NK-92 (cell line): ENCODE measurements around the gene TMEM179.

Experiments
- DNase-seq: peaks from one replicate; lab custom pipeline; 2025; ENCODE audit not compliant: unreplicated experiment; lab: John Stamatoyannopoulos, UW

The TMEM179 gene

DNA sequence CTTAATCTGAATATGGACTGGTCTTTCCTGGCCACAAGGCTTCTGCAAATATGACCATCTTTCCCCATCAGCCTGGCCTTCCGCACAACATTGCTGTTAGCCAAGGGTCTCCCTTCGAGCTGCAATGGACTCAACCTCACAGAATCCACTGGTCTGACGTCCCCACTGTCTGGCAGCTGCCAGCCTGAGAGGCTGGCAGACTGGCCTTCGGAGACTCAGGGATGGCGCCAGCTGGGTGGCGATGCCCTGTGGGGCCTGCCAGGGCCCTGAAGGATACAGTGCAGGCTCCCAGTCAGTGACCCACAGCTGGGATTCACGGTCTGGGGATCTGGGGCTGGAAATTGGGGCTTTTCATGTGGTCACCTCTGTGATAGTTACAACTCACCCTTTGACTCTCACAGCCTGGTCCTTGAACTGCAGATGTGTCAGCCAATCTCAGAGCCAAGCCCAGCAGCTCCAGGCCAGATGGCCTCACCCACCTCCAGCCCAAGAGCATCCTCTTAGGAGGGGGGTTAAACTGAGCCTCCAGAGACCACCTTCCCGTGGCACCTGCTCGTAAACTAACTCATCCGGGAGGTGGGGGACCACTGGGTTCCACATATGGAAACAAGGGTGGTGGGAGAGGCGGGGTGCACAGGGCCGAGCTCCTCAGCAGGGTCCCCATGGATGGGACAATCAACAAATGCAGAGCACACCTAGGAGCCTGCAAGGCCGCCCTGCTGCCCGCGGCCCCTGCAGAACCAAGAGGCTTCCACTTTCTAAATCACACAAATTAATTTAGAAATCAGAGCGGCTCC is 46.1 kb downstream of the TMEM179 start:
- no peak for DNase-seq

DNA sequence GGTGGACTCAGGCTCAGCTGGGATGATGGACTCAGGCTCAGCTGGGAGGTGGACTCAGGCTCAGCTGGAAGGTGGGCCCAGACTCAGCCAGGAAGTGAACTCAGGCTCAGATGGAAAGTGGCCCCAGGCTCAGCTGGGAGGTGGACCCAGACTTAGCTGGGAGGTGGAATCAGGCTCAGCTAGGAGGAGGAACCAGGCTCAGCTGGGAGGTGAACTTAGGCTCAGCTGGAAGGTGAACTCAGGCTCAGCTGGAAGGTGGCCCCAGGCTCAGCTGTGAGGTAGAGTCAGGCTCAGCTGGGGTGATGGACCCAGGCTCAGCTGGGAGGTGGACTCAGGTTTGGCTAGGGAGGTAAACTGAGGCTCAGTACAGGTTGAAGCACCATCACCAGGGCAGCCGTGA is 46.8 kb downstream of the TMEM179 start:
- DNase-seq: no peak

DNA sequence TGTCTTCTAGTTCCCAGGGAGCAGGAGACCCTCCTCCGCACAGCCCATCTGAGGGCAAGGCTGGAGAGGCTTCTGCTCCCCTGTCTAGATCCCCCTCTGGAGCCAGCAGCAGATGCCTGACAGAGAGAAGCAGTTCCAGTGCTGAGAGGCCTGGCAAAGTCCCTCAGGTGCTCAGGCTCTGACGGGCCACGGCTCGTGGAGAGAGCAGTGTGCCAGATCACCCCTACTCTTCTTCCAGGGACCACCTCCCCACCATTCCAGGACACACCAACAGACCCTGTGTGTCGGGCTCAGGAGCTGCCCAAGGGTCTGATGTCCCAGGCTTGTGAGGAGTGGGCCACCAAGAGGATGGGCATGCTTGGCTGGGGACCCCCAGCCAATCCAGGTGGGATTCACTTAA is 47.5 kb downstream of the TMEM179 start:
- DNase-seq: no peak

DNA sequence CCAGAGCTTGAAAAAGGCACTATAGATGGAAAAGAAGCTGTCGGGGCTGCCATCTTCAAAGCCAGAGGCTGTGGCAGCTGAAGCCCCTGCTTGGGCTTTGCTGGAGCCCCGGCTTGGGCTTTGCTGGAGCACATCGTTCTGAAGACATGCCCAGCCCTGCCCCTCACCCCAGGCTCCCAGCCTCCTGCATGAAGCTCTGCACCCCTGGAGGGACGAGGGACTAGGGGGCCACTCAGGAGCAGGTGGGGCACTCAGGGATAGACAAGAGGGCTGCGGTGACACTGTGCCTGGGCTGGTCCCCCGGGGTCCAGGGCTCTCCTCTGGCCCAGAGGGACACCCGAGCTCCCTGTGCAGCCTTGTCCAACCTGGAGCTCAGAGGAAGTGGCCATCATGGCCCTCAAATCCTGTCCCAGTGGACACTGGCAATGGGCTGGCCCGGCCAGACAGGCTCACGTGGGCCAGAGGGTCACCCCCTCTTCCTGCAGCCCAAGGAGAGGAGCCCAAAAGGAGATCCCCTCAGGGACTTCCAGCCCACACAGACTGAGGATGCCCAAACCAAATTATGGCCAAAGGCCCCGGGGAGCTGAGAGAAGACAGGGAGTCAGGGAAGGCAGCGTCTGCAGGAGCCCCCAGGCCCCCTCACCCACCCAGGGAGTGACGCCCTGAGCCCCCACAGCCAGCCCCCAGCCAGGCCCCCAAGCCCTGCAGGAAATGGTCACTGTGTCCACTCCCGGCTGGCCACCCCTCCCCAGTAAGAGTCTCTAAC is 48.1 kb downstream of the TMEM179 start:
- no peak for DNase-seq

DNA sequence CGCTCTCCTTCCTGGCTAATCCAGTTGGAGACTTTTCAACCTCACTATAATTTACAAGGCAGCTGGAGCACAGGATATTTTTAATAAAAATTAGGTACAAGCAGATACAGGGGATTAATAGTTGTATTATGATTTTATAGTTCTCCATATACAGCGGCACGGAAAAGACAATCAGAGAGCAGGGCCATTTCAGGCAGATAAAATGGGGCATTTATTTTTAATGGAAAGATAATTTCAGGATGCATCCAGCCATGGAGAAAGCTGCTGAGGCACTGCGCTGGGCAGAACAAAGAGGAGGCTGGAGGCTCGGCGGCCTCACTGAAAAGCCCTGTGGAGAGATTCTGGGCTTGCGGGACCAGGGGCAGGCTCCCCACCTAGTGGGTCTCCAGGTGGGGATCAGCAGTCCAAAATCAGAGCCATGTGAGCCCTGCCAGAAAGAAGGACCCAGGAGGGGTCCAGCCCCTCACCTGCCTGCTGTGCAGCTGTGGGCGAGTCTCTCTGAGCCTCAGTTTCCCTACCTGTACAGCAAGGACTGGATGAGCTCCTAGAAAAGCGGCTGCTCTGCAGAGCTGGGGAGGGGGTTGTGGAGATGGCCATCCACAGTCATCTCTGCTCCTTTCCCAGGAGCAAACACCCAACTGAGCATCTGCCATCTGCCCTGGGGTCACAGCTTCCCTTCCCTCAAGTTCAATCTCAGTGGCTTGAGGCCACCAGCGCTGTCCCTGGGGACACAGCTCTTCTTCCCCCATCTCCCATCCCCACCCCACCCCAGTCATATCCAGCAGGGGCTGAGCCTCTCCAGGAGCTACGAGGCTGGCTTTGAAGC is 48.9 kb downstream of the TMEM179 start:
- DNase-seq: no peak

DNA sequence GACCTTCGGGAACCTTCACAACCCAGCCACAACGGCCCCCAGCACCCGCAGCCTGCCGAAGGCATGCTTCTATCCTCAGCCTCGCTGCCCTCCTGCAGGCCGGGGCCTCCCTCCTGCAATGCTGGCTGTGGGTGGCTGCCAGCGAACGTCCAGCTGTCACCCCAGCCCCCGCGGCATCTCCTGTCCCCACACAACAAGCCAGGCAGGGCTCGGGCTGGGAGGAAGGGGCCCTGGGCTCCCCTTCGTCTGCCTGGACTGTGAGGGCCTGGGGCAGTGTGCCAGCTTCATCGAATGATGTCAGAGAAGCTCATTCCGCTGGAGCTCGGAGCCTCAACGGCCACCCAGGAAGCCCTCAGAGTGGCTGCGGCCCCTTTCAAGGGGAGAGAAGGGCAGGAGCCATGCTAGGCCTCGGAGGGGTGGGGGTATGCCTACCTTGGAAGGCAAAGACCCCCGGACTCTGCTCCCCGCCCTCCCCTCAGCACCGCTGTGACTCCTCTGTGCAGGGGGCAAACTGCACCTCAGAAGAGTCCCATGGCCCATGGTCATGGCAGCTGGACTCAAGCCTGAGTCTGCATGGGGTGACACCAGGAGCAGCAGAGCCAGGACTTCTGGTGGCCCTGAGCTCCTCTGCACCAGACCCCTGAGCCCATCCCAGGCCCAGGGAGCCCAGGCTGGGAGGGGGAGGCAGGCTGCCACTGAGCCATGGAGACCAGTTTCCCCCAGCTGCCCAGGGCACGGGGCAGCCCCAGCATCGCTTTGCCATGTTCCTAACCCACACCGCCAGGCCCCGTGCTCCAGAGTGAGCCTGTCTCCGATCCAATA is 49.8 kb downstream of the TMEM179 start:
- DNase-seq: no peak

DNA sequence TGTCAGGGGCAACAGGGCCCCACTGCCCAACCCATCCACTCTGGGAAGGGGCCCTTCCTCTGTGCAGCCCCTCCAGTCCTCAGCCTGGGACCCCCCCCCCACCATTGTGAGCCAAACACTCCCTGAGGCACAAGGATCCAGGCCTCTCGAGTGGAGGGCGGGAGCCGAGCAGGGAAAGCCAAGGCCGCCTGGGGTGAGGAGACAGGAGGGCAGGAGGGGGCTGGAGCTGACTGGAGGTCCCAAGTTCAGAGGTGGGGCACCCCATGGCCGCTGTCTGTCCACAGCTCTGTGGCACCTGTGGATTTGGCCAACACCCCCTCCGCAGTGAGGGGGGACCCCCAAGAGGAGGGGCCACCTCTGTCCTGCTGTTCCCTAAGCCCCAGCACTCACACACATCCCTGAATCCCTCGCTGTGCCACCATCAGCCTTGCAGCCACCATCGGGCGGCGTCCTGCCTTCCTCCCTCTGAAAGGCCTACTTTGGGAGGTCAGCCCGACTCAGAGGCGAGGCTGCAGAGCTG is 50.4 kb downstream of the TMEM179 start:
- DNase-seq: no peak

DNA sequence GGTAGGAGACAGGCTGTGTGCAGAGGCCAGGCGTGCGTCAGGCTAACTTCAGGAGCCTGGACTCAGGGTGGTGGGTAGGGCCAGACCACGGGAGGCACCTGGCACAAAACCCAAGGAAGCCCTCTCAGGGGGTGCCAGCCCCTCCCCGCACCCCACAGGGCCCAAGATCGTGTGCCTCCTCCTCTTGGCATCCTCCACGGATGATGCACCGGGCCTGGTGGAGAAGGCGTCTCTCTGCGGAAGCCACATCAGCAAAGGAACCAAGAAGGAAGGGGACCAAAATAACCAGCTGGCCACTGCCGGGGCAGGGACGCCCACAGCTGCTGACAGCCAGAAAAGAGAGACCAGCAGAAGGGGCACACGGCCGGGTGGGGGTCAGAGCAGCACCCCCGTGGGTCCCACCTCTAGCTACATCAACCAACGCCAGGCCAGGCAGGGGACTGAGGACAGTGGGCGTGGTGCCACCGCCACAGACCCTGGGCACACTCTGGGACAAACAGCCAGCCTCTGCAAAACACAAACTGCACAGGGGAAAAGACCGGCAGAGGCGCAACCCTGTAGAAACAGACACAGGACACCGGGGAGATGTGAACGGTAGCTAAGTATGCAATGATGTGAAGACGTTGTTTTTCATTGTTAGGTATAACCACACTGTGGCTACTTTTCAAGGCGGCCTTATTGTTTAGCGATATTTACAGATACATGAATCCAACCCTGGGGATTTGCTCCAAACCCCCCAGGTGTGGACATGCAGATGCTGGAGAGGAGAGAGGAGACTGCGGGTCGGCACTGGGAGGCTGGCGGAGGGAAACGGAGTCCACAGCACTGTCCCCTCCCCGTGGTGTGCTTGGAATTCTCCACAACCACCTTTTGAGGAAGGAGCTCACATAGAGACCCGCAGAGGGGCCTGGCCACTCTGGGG is 51.1 kb downstream of the TMEM179 start:
- no peak for DNase-seq

DNA sequence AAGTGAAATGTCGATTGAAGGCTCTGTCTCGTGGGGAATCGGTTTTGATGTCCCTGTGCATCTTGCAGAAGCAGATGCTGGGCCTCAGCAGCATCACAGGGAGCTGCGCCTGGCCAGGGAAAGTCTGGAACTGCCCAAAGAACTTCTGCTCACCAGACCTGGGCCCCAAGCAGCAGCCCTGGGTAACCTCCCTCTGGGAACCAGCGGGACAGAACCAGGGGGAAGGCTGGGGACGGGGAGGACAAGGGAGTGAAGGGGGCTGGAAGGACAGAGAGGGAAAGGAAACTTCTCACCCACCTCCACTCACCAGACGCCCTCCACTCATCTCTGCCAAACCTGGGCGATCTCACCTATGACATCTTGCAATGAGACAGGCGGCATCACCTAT is 51.8 kb downstream of the TMEM179 start:
- no peak for DNase-seq

DNA sequence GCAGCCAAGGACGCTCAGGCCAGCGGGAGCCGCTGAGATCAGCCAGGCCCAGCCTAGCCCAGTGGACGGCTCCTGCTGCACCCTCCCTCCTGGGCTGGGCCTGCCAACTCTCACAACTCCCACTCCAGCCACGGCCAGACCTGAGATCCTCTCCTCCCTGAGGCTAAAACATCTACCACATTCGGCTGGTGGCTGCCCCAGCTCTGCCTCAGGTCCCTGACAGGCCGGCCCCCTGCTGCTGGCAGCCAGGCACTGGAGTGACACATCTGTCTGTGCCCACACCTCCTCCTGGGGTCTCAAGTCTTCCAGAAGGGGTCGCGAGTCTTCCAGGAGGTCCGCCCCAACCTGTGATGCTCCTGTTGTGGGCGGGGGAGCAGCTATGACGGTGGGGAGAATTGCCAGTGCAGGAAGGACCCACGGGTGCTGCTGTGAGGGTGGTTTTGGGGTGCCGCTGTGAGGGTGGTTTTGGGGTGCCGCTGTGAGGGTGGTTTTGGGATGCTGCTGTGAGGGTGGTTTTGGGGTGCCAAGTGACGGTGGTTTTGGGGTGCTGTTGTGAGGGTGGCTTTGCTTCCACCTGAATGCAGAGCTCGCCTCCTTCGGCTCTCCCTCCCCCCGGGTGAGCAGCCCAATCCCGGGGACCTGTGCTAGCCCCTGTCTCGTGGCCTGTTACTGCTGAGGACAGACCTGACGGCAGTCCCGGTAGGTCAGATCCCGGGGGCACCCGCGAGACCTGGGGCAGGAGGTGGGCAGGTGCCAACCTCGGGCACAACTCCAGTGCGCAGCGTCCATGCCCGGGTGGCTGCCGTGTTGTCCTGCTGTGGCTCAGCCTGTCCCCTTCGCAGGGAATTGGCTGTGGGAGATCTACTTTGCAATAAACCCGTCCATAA is 52.5 kb downstream of the TMEM179 start:
- DNase-seq: no peak

DNA sequence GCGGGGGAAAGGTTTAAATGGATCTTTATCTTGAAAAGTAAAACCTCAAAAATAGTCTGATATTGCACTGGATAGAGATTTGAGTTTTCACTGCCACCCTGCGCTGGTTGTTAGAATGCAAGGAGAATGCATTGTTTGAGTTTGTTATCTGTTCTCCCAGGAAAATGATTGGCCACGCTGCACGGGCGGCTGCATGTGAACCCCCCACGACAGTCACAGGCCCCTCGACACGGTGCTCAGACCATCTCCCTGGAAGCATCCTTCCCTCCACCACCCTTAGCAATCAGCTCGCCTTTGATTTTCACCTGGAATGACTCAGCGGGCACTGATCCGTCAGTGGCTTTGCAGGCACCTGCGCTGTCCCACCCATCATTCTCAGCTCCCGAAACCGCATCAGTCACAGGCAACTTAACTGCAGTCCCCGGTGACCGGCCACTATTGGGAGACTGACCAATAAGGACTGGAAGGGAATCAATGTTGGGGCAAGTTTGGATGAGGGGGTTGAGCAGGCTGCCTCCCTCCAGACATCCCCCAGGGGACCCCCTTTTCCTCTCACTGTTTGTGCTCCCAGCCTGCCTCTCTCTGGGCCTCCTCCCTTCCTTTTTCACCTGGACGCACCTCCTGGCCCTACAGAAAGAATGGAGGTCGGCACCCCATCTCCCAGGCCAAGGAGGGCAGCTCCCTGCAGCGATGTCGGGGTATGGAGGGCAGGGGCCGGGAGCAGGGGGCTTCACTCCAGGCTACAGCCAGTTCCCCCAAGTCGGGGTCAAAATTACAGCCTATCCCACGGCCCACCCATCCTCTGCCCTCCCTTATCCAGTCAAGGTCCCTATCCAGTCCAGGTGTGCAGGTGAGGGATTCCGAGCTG is 53.5 kb downstream of the TMEM179 start:
- DNase-seq: no peak

DNA sequence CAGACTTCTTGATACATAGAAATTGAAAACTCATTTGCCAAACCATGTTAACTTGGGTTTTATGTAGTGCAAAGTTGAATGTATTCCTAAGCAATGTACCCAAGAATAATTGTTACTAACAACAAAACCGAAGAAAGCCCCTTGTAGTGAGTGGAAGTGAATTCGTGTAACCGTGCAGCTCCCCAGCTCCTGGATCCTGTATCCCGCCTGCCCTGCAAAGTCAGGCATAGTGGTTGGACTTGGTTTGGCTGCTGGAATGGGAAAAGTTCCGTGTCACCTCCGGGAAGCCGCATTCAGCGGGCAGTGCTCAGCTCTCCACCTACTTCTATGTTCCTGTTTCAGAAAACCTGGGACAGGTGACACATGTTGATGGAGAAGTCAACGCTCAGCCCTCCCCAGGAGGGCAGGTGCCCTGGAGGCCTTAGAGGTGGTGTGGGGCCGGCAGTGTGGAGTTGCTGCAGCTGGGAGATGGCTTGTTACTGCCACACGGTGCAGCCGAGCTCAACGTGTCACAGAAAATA is 54.2 kb downstream of the TMEM179 start:
- DNase-seq: no peak

DNA sequence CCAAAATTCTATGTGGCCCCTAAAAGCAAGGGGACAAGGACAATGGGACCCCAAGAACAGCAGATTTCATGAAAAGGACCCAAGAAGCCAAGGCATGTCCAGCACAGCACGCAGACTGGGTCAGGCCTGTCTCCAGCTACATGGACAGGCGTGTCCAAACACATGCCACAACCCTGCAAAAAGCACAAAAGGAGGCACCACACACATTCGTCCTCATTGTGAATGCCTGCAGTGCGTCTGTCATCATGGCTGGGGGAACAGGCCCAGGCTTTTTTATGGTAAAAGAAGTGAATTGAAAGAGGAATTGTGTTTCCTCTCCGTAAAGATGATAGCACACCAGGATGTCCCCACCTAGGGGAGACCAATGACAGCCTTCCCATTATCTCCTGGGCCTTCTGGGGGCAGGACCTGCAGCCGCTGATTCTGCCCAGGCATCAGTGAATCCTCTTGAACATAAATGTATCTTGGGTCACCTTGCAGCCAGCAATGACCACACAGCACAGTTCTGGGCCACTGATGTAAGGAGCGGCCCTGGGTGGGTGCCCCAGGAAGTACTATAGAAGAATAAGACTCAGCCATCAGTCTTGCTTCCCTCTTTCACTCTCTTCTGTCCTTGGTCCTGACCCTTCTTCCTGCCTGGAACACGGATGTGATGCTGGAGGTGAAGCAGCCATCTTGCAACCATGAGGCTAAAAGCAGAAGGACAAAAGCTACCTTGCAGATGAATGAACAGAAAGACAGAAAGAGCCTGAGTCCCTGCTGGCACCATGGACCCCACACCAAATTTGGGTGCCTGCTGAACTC is 54.8 kb downstream of the TMEM179 start:
- DNase-seq: no peak

DNA sequence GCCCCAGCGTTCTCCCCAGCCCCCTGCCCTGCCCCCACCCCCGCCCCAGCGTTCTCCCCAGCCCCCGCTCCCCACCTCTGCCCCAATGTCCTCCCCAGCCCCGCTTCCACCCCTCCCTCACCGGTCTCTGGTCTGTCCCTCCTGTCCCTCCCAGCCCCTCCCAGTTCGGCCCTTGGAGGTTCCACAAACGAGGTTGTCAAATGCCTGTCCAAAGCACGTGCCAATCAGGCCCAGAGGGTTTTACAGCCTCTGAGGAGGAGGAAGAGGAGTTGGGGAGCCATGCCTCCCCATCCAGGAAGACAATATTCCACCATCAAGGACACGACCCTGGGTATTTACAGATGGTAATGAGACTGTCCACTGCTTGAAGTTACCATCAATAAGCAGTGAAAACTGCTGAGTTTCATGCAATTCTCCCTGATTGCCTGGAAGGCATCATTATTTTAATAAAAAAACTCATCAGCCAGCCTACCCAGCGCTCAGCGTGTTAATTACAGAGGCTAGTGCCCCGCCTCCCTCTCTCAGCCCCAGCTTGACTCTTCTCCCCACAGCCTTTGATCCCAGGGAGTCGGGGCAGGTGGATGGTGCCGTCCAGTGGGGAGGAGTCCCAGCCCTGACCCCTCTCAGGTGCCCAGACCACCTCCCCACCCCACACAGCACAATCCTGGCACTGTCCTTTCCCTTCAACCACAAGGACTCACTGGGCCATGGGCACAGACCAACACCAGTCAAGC is 55.6 kb downstream of the TMEM179 start:
- DNase-seq: no peak

DNA sequence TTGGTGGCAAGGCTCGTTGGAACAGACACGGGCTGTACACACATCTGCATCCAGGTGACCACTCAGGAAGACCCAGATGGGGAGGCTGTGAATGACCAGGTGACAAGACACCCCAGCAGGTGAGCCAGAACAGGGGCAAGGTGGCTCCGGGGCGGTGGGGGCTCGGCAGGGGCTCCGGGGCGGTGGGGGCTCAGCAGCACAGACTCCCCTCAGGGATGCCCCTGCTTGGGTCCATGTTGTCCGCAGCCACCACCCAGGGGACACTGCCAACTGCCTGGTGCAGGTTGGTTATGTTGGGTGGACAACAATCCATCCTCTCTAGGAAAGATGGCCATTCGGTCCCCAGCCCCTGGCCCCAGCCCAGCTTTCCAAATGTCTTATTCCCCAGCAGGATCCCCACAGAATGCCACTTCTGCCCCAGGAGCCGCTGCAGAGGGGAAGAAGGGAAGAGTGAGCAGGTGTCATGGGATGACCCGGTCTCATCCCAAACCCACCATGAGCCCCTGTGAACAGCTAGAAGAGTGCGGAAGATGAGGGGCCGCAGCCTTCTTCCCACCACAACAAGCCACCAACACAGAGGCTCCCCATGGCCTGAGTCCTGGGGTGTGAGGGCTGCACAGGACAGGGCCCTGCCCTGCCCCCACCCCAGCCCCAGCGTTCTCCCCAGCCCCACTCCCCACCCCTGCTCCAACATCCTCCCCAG is 56.4 kb downstream of the TMEM179 start:
- DNase-seq: no peak
